Gastrocnemius medialis (tissue), 4 donors: ENCODE measurements around the gene EMX1. TPM values are rescaled to one million over a fixed set of nuclear protein-coding genes. Genes with fewer than 3 reads are reported as not detected.

Experiments
- ATAC-seq, 2 donors: fragments of 150-250 bp; one replicate each; pipeline ENCODE4 v1.9.1; 2016
- DNase-seq, 2 donors: peaks; one replicate each; pipeline ENCODE4 v3.0.0-alpha.2; 2019
- H3K27ac ChIP-seq, 4 donors: fragments of 200-600 bp; sonication (generic); 1 replicate in 1 of 4; 2 replicates in 3 of 4; pipeline ENCODE4 v1.5.1; 2016 to 2018; ENCODE audit warnings: mild to moderate bottlenecking in 2 of 4, moderate library complexity in 1 of 4
- H3K27me3 ChIP-seq, 3 donors: fragments of 200-600 bp; sonication (generic) in 2 of 3; 1 replicate in 1 of 3; 2 replicates in 2 of 3; pipeline versions ENCODE4 v1.5.1 to v1.6.0; 2016 to 2019; ENCODE audit warnings: mild to moderate bottlenecking in 1 of 3, moderate library complexity in 1 of 3
- H3K36me3 ChIP-seq, 2 donors: fragments of 200-600 bp; sonication (generic) in 1 of 2; one replicate each; pipeline ENCODE4 v1.5.1; 2017 to 2018
- H3K4me1 ChIP-seq, 2 donors: fragments of 200-600 bp; sonication (generic) in 1 of 2; one replicate each; pipeline ENCODE4 v1.5.1; 2016 to 2017; ENCODE audit warnings: mild to moderate bottlenecking in 2 of 2
- H3K4me3 ChIP-seq, 4 donors: fragments of 200-600 bp; sonication (generic) in 3 of 4; 1 replicate in 1 of 4; 2 replicates in 3 of 4; pipeline ENCODE4 v1.5.1; 2016 to 2019; ENCODE audit warnings: mild to moderate bottlenecking in 2 of 4
- H3K9me3 ChIP-seq, 3 donors: fragments of 200-600 bp; sonication (generic) in 2 of 3; 1 replicate in 1 of 3; 2 replicates in 2 of 3; pipeline ENCODE4 v1.5.1; 2016 to 2019
- POLR2A ChIP-seq, 2 donors: fragments of 450-650 bp; IDR thresholded peaks; one replicate each; pipeline ENCODE4 v1.6.1; 2017; ENCODE audit warnings: antibody characterized with exemption in 2 of 2, mild to moderate bottlenecking in 2 of 2, moderate library complexity in 2 of 2
- in situ Hi-C, 4 donors: fragments of 200-750 bp; cut with MboI; loops; one replicate each; pipeline versions ENCODE4 v1.15.0 to v1.8.0; 2017; ENCODE audit warnings: low sequenced_read_pairs in 4 of 4
- intact Hi-C: fragments of 100-400 bp; cut with DNase I; formaldehyde crosslinking; loops from one replicate; pipeline ENCODE4 v1.15.1; 2023; ENCODE audit warnings: low total_unique reads
- total RNA-seq, 4 donors: library from RNA; depleted of rRNA; stranded (reverse); fragments of >200 nt; gene quantifications; one replicate each; pipeline versions ENCODE4 v1.1.0 to v1.2.3, GENCODE V29; 2016
- TF ChIP-seq, protein P1 (sequence below), 5 experiments: fragments of 450-650 bp in 3 of 5; fragments of 200-600 bp in 2 of 5; sonication (generic) in 2 of 5; IDR thresholded peaks in 4 of 5; conservative IDR thresholded peaks in 1 of 5; 1 replicate in 4 of 5; 2 replicates in 1 of 5; pipeline ENCODE4 v1.5.1; 2016 to 2019; ENCODE audit warnings: antibody characterized with exemption in 5 of 5, mild to moderate bottlenecking in 3 of 5, moderate library complexity in 3 of 5

Gene EMX1
- total RNA-seq, 4 donors from 2014 or later: not detected

DNA sequence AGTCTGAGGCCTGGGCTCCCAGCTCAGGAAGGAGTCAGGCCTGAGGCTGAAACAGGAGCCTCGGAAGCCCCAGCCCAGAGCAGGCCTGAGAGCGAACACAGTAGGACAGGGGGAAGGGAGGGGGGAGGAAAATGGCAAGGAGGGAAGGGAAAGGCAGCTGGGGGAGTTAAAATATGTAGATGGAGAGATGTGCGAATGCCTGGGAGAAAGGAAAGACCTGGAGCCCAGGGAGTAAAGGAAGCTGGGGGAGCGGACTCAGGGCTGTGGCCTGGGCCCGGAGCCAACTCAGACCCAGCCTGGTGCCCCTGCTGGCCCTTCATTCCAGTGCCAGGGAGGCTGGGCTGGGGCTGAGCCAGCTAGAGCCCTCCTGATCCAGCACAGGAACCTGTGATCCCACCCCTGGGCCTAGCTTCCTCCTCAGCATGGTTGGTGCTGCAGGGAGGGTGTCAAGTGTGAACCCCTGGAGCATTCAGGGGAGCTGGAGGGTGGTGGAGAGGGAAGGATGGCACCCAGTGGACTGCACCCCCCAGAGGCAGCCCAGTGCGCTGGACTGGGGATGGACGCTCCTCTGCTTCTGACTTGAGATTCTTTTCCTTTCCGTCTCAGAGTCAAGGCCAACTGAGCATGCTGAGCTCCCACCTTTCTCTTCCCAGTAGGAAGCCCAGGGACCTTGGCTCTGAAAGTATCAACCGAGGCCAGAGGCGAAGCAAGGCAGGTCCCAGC is 46.3 kb downstream of the EMX1 start:
- no peak overlapping the region for H3K4me3 ChIP-seq
- ATAC-seq (no peak), DNase-seq (no peak)
- in situ Hi-C loops (no loop called here), intact Hi-C loops (no loop called here)
- no peaks in the 10 kb centered on the region for H3K27me3 ChIP-seq
- H3K27ac ChIP-seq: no peak overlapping the region
- peaks cover 0 to 16% of the 10 kb centered on the region in 2 donors for H3K36me3 ChIP-seq
- TF ChIP-seq POLR2A (IDR thresholded peaks at IDR 0.05): no peak
- TF ChIP-seq, protein P1, sequence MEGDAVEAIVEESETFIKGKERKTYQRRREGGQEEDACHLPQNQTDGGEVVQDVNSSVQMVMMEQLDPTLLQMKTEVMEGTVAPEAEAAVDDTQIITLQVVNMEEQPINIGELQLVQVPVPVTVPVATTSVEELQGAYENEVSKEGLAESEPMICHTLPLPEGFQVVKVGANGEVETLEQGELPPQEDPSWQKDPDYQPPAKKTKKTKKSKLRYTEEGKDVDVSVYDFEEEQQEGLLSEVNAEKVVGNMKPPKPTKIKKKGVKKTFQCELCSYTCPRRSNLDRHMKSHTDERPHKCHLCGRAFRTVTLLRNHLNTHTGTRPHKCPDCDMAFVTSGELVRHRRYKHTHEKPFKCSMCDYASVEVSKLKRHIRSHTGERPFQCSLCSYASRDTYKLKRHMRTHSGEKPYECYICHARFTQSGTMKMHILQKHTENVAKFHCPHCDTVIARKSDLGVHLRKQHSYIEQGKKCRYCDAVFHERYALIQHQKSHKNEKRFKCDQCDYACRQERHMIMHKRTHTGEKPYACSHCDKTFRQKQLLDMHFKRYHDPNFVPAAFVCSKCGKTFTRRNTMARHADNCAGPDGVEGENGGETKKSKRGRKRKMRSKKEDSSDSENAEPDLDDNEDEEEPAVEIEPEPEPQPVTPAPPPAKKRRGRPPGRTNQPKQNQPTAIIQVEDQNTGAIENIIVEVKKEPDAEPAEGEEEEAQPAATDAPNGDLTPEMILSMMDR (IDR thresholded peaks at IDR 0.05 in 4 of 5, conservative IDR thresholded peaks at IDR 0.05 in 1 of 5): no peak
- no peaks in the 10 kb centered on the region for H3K4me1 ChIP-seq
- H3K9me3 ChIP-seq: no peaks in the 10 kb centered on the region

DNA sequence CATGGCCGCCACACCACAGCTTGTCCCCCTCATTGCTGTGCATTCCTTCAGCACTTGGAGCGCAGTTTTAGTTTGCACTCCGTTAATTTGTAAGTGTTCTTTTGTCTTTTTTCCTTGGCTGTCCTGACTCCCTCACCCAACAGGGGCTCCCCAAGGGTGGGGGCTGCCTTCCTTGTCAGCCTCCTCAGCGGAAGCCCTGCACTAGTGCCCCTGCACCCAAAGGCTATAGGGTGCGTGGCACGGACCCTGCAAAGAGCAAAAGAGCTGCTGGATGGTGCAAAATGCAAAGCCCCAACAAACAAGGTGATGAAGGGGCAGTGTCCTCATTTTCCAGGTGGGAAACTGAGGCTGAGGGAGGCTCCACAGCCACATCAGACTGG is 46.8 kb downstream of the EMX1 start:
- no peak for DNase-seq
- peaks cover 0 to 16% of the 10 kb centered on the region in 2 donors for H3K36me3 ChIP-seq
- no peak overlapping the region for H3K27ac ChIP-seq
- TF ChIP-seq POLR2A (IDR thresholded peaks at IDR 0.05): no peak
- TF ChIP-seq, protein P1 (IDR thresholded peaks at IDR 0.05 in 4 of 5, conservative IDR thresholded peaks at IDR 0.05 in 1 of 5): no peak
- H3K27me3 ChIP-seq: no peaks in the 10 kb centered on the region
- in situ Hi-C loops: no loop called here
- intact Hi-C loops: no loop called here
- H3K4me3 ChIP-seq: no peak overlapping the region
- no peak for ATAC-seq
- H3K9me3 ChIP-seq: no peaks in the 10 kb centered on the region
- H3K4me1 ChIP-seq: no peaks in the 10 kb centered on the region

DNA sequence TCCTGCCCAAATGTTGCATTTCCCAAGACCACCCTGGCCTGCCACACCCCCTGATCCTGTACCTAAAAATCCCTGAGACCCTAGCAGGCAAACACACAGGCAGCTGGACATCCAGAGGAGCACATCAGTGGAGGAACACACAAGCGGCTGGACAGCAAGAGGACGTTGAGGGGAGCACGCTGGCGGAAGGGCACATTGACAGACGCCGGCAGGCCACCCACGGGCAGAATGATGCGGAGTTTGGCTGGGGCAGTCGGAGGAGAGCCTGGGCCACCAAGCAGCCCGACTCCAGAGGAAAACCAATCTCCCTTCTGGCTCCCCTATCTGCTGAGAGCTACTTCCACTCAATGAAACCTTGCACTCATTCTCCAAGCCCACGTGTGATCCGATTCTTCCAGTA is 47.7 kb downstream of the EMX1 start:
- DNase-seq (no peak), ATAC-seq (no peak)
- Histone ChIP-seq H3K36me3 (peaks cover 0 to 16% of the 10 kb centered on the region in 2 donors), H3K4me1 (no peaks in the 10 kb centered on the region), H3K9me3 (no peaks in the 10 kb centered on the region), H3K27ac (no peak overlapping the region), H3K27me3 (no peaks in the 10 kb centered on the region), H3K4me3 (no peak overlapping the region)
- TF ChIP-seq, protein P1 (IDR thresholded peaks at IDR 0.05 in 4 of 5, conservative IDR thresholded peaks at IDR 0.05 in 1 of 5): no peak
- no peak for TF ChIP-seq POLR2A (IDR thresholded peaks at IDR 0.05)
- in situ Hi-C loops (no loop called here), intact Hi-C loops (no loop called here)

DNA sequence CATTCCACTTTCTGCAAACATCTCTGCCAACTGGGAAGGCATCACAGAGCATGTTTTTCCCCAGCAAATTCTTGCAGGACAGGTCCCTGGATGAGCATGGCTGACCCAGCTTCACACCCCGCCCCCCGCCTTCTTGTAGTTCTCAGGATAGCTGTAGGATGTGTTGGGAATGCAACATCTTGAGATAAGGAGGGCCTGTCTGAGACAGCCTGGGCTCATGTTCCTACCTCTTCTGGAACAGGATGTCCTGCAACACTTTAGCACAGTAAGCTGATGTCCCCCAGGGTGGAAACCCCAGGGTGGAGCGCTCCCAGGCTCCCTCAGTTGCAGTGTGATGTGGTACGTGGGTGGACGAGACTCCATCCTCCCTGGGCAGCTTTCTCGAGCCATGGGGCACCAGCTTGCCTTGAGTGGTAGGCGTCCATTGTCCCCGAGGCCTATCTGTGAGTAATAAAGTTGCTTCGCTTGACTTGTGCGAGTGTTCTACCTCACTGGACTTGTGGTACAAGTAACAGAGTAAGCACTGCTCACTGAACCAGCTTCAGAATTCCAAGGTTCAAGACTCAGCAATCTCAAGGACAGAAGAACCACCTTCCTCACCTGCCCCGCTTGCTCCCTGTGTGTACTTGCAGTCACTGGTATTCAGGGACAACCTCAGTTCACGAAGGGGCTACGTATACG is 48.6 kb downstream of the EMX1 start:
- DNase-seq (no peak), ATAC-seq (no peak)
- intact Hi-C loops: no loop called here
- Histone ChIP-seq H3K4me3 (no peak overlapping the region), H3K36me3 (peaks cover 0 to 16% of the 10 kb centered on the region in 2 donors), H3K9me3 (no peaks in the 10 kb centered on the region), H3K27me3 (no peaks in the 10 kb centered on the region), H3K27ac (no peak overlapping the region), H3K4me1 (no peaks in the 10 kb centered on the region)
- in situ Hi-C loops: no loop called here
- TF ChIP-seq, protein P1 (IDR thresholded peaks at IDR 0.05 in 4 of 5, conservative IDR thresholded peaks at IDR 0.05 in 1 of 5): no peak
- TF ChIP-seq POLR2A (IDR thresholded peaks at IDR 0.05): no peak
